Mucosa of rectum (tissue), 2 donors: ENCODE measurements around the gene TMEM151B.

Experiments used
- H3K27ac ChIP-seq, 2 donors: one replicate each; pipeline ENCODE4 v1.7.0; 2013; ENCODE audit warnings: inconsistent platforms in 2 of 2, low read depth in 2 of 2, low read length in 2 of 2
- H3K27me3 ChIP-seq, 2 donors: one replicate each; pipeline ENCODE4 v1.7.0; 2013; ENCODE audit warnings: low read length in 2 of 2; ENCODE audit not compliant: control insufficient read depth in 2 of 2, insufficient read depth in 2 of 2
- H3K36me3 ChIP-seq, 2 donors: one replicate each; pipeline ENCODE4 v1.7.0; 2013; ENCODE audit warnings: low read length in 2 of 2; ENCODE audit not compliant: control insufficient read depth in 2 of 2, insufficient read depth in 2 of 2
- H3K4me1 ChIP-seq, 2 donors: one replicate each; pipeline ENCODE4 v1.7.0; 2013; ENCODE audit warnings: low read length in 2 of 2, mild to moderate bottlenecking in 1 of 2; ENCODE audit not compliant: control insufficient read depth in 2 of 2, insufficient read depth in 2 of 2
- H3K4me3 ChIP-seq, 2 donors: one replicate each; pipeline ENCODE4 v1.7.0; 2013; ENCODE audit warnings: low read length in 2 of 2
- H3K9ac ChIP-seq, 2 donors: one replicate each; pipeline ENCODE4 v1.7.0; 2013; ENCODE audit warnings: low read length in 2 of 2, low read depth in 1 of 2, mild to moderate bottlenecking in 1 of 2
- H3K9me3 ChIP-seq, 2 donors: one replicate each; pipeline ENCODE4 v1.7.0; 2013; ENCODE audit warnings: low read length in 2 of 2; ENCODE audit not compliant: control insufficient read depth in 2 of 2
- donor health status: healthy.
- donor health status: Normal muscosa, but diverticular disease.

Gene TMEM151B

GRCh38 chr6:44297063-44298038, 27.1 kb downstream of the TMEM151B start:
- H3K27ac ChIP-seq = no peak overlapping the region
- H3K27me3 ChIP-seq = peaks cover 25 to 44% of the 10 kb centered on the region in 2 donors
- H3K4me1 ChIP-seq = peaks cover 5 to 8% of the 10 kb centered on the region in 2 donors
- H3K36me3 ChIP-seq = peaks cover 16 to 20% of the 10 kb centered on the region in 2 donors
- no peaks in the 10 kb centered on the region for H3K9me3 ChIP-seq
- H3K4me3 ChIP-seq = peak overlapping the region; percentile 31 to 57
- H3K9ac ChIP-seq = no peak overlapping the region

- Histone ChIP-seq H3K4me1 (peaks cover 5 to 8% of the 10 kb centered on the region in 2 donors), H3K9ac (no peak overlapping the region), H3K27me3 (peaks cover 25 to 36% of the 10 kb centered on the region in 2 donors), H3K36me3 (peaks cover 25 to 29% of the 10 kb centered on the region in 2 donors), H3K9me3 (no peaks in the 10 kb centered on the region), H3K27ac (no peak overlapping the region), H3K4me3 (no peak overlapping the region)
Observed at GRCh38 chr6:44298055-44298803, 28.0 kb downstream of the TMEM151B start.

- H3K27me3 ChIP-seq = peaks cover 22 to 32% of the 10 kb centered on the region in 2 donors
- peaks cover 5 to 8% of the 10 kb centered on the region in 2 donors for H3K4me1 ChIP-seq
- H3K4me3 ChIP-seq = no peak overlapping the region
- peaks cover 30 to 34% of the 10 kb centered on the region in 2 donors for H3K36me3 ChIP-seq
- H3K9me3 ChIP-seq = no peaks in the 10 kb centered on the region
- H3K27ac ChIP-seq = no peak overlapping the region
- H3K9ac ChIP-seq = no peak overlapping the region
Observed at GRCh38 chr6:44298864-44299263, 28.6 kb downstream of the TMEM151B start.

GRCh38 chr6:44300292-44300823, 30.1 kb downstream of the TMEM151B start:
- Histone ChIP-seq H3K36me3 (peaks cover 45 to 47% of the 10 kb centered on the region in 2 donors), H3K4me1 (peaks cover 5 to 8% of the 10 kb centered on the region in 2 donors), H3K9me3 (no peaks in the 10 kb centered on the region), H3K4me3 (no peak overlapping the region), H3K9ac (no peak overlapping the region), H3K27ac (no peak overlapping the region), H3K27me3 (peaks cover 16 to 25% of the 10 kb centered on the region in 2 donors)

- H3K27ac ChIP-seq = no peak overlapping the region
- H3K27me3 ChIP-seq = peaks cover 16 to 18% of the 10 kb centered on the region in 2 donors
- H3K9me3 ChIP-seq = no peaks in the 10 kb centered on the region
- H3K9ac ChIP-seq = no peak overlapping the region
- H3K4me1 ChIP-seq = peaks cover 5 to 8% of the 10 kb centered on the region in 2 donors
- H3K36me3 ChIP-seq = peaks cover 51 to 54% of the 10 kb centered on the region in 2 donors
- H3K4me3 ChIP-seq = no peak overlapping the region
Observed at GRCh38 chr6:44301106-44301505, 30.9 kb downstream of the TMEM151B start.

GRCh38 chr6:44301782-44302564, 31.7 kb downstream of the TMEM151B start:
- Histone ChIP-seq H3K9ac (no peak overlapping the region), H3K27ac (no peak overlapping the region), H3K9me3 (no peaks in the 10 kb centered on the region), H3K27me3 (peaks cover 8 to 10% of the 10 kb centered on the region in 2 donors), H3K4me1 (peaks cover 5 to 7% of the 10 kb centered on the region in 2 donors), H3K36me3 (peaks cover 57 to 63% of the 10 kb centered on the region in 2 donors), H3K4me3 (no peak overlapping the region)

- H3K9me3 ChIP-seq = no peaks in the 10 kb centered on the region
- H3K36me3 ChIP-seq = peaks cover 64 to 67% of the 10 kb centered on the region in 2 donors
- no peak overlapping the region for H3K9ac ChIP-seq
- H3K4me3 ChIP-seq = no peak overlapping the region
- H3K4me1 ChIP-seq = peaks cover 0 to 2% of the 10 kb centered on the region in 2 donors
- H3K27ac ChIP-seq = no peak overlapping the region
- peaks cover 3 to 6% of the 10 kb centered on the region in 2 donors for H3K27me3 ChIP-seq
Observed at GRCh38 chr6:44302856-44303255, 32.6 kb downstream of the TMEM151B start.

GRCh38 chr6:44303842-44304241, 33.6 kb downstream of the TMEM151B start:
- Histone ChIP-seq H3K27me3 (no peaks in the 10 kb centered on the region), H3K9me3 (no peaks in the 10 kb centered on the region), H3K9ac (no peak overlapping the region), H3K4me1 (no peaks in the 10 kb centered on the region), H3K27ac (no peak overlapping the region), H3K4me3 (no peak overlapping the region), H3K36me3 (peaks cover 67 to 70% of the 10 kb centered on the region in 2 donors)
